HUES48 (cell line): ENCODE measurements around the gene SETDB2.

Experiments
- H3K27ac ChIP-seq: one replicate; pipeline ENCODE4 v1.7.0; 2013; ENCODE audit warnings: low read depth, low read length, inconsistent platforms
- H3K27me3 ChIP-seq: 2 replicates; pipeline ENCODE4 v1.6.1; 2013; ENCODE audit warnings: mild to moderate bottlenecking, low read length; ENCODE audit not compliant: control insufficient read depth, insufficient read depth
- H3K36me3 ChIP-seq: 2 replicates; pipeline ENCODE4 v1.6.1; 2013; ENCODE audit warnings: low read length; ENCODE audit not compliant: control insufficient read depth, insufficient read depth
- H3K4me1 ChIP-seq: 2 replicates; pipeline ENCODE4 v1.6.1; 2013; ENCODE audit warnings: mild to moderate bottlenecking, low read length; ENCODE audit not compliant: control insufficient read depth, insufficient read depth
- H3K4me3 ChIP-seq: 2 replicates; pipeline ENCODE4 v1.5.1; 2013; ENCODE audit warnings: mild to moderate bottlenecking, low read depth, low read length
- H3K9ac ChIP-seq: 2 replicates; pipeline ENCODE4 v1.6.1; 2013; ENCODE audit warnings: mild to moderate bottlenecking, low read depth, low read length, moderate library complexity
- H3K9me3 ChIP-seq: 2 replicates; pipeline ENCODE4 v1.6.1; 2013; ENCODE audit warnings: low read length; ENCODE audit not compliant: control insufficient read depth, insufficient read depth

The SETDB2 gene

GRCh38 chr13:49443704-49444523, at the start of gene SETDB2, which contains the start of gene CAB39L:
Gene SETDB2 (plus strand): TSS chr13:49444274. CDS start chr13:49451894, 7,620 bp downstream.
Gene CAB39L (minus strand): TSS chr13:49444064. CDS start chr13:49382910, 61,154 bp downstream.
- Histone ChIP-seq H3K27ac (peak within 1 kb of the TSS; percentile 88), H3K9me3 (no peaks in the 10 kb centered on the region), H3K4me3 (peak within 1 kb of the TSS; percentile 83), H3K36me3 (no peaks in the 10 kb centered on the region), H3K9ac (peak within 1 kb of the TSS; percentile 94), H3K4me1 (no peaks in the 10 kb centered on the region; the same call in 1 of the 2 replicates), H3K27me3 (no peaks in the 10 kb centered on the region)

GRCh38 chr13:49395451-49395865, 48.6 kb upstream of the SETDB2 start:
- Histone ChIP-seq H3K4me1 (no peaks in the 10 kb centered on the region), H3K9me3 (no peaks in the 10 kb centered on the region), H3K36me3 (no peaks in the 10 kb centered on the region), H3K27me3 (no peaks in the 10 kb centered on the region), H3K9ac (no peak overlapping the region), H3K4me3 (no peak overlapping the region), H3K27ac (no peak overlapping the region)

- Histone ChIP-seq H3K9me3 (no peaks in the 10 kb centered on the region), H3K9ac (no peak overlapping the region), H3K36me3 (no peaks in the 10 kb centered on the region), H3K4me1 (no peaks in the 10 kb centered on the region), H3K27ac (no peak overlapping the region), H3K4me3 (no peak overlapping the region), H3K27me3 (no peaks in the 10 kb centered on the region)
Observed at GRCh38 chr13:49395878-49396380, 48.1 kb upstream of the SETDB2 start.

GRCh38 chr13:49399801-49400472, 44.1 kb upstream of the SETDB2 start:
- Histone ChIP-seq H3K4me3 (no peak overlapping the region), H3K36me3 (no peaks in the 10 kb centered on the region), H3K4me1 (0 out of 2 replicates have a peak, but pooled peaks cover 3% of the 10 kb centered on the region), H3K27ac (no peak overlapping the region), H3K9me3 (no peaks in the 10 kb centered on the region), H3K9ac (no peak overlapping the region), H3K27me3 (no peaks in the 10 kb centered on the region)

GRCh38 chr13:49400755-49401659, 43.1 kb upstream of the SETDB2 start:
- Histone ChIP-seq H3K9ac (no peak overlapping the region), H3K27me3 (no peaks in the 10 kb centered on the region), H3K36me3 (no peaks in the 10 kb centered on the region), H3K9me3 (no peaks in the 10 kb centered on the region), H3K4me1 (0 out of 2 replicates have a peak, but pooled peaks cover 3% of the 10 kb centered on the region), H3K27ac (peak overlapping the region; percentile 23), H3K4me3 (no peak overlapping the region)

- H3K27me3 ChIP-seq, result peaks cover 11% of the 10 kb centered on the region
- H3K27ac ChIP-seq, result no peak overlapping the region
- no peak overlapping the region for H3K9ac ChIP-seq
- 0 out of 2 replicates have a peak, but pooled peaks cover 3% of the 10 kb centered on the region for H3K4me1 ChIP-seq
- H3K4me3 ChIP-seq, result no peak overlapping the region
- H3K9me3 ChIP-seq, result no peaks in the 10 kb centered on the region
- no peaks in the 10 kb centered on the region for H3K36me3 ChIP-seq
Observed at GRCh38 chr13:49403996-49404702, 39.9 kb upstream of the SETDB2 start.

- Histone ChIP-seq H3K9ac (no peak overlapping the region), H3K4me1 (0 out of 2 replicates have a peak, but pooled peaks cover 3% of the 10 kb centered on the region), H3K4me3 (no peak overlapping the region), H3K36me3 (no peaks in the 10 kb centered on the region), H3K27ac (no peak overlapping the region), H3K9me3 (no peaks in the 10 kb centered on the region), H3K27me3 (peaks cover 16% of the 10 kb centered on the region)
Observed at GRCh38 chr13:49404703-49405020, 39.4 kb upstream of the SETDB2 start.

GRCh38 chr13:49407068-49407467, 37.0 kb upstream of the SETDB2 start:
- H3K4me3 ChIP-seq, result no peak overlapping the region
- H3K27me3 ChIP-seq, result peaks cover 40% of the 10 kb centered on the region
- no peaks in the 10 kb centered on the region for H3K4me1 ChIP-seq
- no peak overlapping the region for H3K27ac ChIP-seq
- no peaks in the 10 kb centered on the region for H3K36me3 ChIP-seq
- H3K9ac ChIP-seq, result no peak overlapping the region
- H3K9me3 ChIP-seq, result no peaks in the 10 kb centered on the region

GRCh38 chr13:49407936-49408335, 36.1 kb upstream of the SETDB2 start:
- Histone ChIP-seq H3K4me3 (no peak overlapping the region), H3K4me1 (peaks cover 6% of the 10 kb centered on the region), H3K36me3 (no peaks in the 10 kb centered on the region), H3K9ac (no peak overlapping the region), H3K9me3 (no peaks in the 10 kb centered on the region), H3K27ac (no peak overlapping the region), H3K27me3 (peaks cover 48% of the 10 kb centered on the region)

GRCh38 chr13:49409008-49409407, 35.1 kb upstream of the SETDB2 start:
- H3K27me3 ChIP-seq, result peaks cover 59% of the 10 kb centered on the region
- H3K4me3 ChIP-seq, result no peak overlapping the region
- no peak overlapping the region for H3K27ac ChIP-seq
- H3K9me3 ChIP-seq, result no peaks in the 10 kb centered on the region
- H3K36me3 ChIP-seq, result no peaks in the 10 kb centered on the region
- peaks cover 17% of the 10 kb centered on the region for H3K4me1 ChIP-seq
- H3K9ac ChIP-seq, result no peak overlapping the region
